ENCODE results near the gene PROK2.

GRCh38 chr3:71821116-71821515 is 36.2 kb upstream of the PROK2 start:
- TF ChIP-seq POLR2A (IDR thresholded peaks at IDR 0.05) (no peak), EP300 (IDR thresholded peaks at IDR 0.05) (no peak), CTCF (IDR thresholded peaks at IDR 0.05) (no peak), POLR2AphosphoS5 (IDR thresholded peaks at IDR 0.05) (no peak)

All from gastroesophageal sphincter (tissue), 3 donors.